Coronary artery (tissue), 2 donors: ENCODE results near the gene NRIP1.

Experiments
- DNase-seq: peaks from one replicate; pipeline ENCODE4 v3.0.0-alpha.2; 2017; ENCODE audit warnings: low spot score
- H3K27ac ChIP-seq, 2 donors: fragments of 200-600 bp; sonication (generic); one replicate each; pipeline ENCODE4 v1.5.1; 2016 to 2019
- H3K4me3 ChIP-seq: fragments of 200-600 bp; sonication (generic); 2 replicates; pipeline ENCODE4 v1.5.1; 2016; ENCODE audit warnings: mild to moderate bottlenecking, moderate library complexity
- CTCF ChIP-seq: fragments of 200-600 bp; sonication (generic); IDR thresholded peaks from one replicate; pipeline ENCODE4 v1.5.1; 2019; ENCODE audit warnings: antibody characterized with exemption

Gene NRIP1

GRCh38 chr21:14979264-14979663 is 85.5 kb downstream of the NRIP1 start:
- DNase-seq: no peak
- Histone ChIP-seq H3K27ac (no peak overlapping the region), H3K4me3 (no peak overlapping the region)
- TF ChIP-seq CTCF: no peak

GRCh38 chr21:14977814-14978213 is 87.0 kb downstream of the NRIP1 start:
- DNase-seq: no peak
- Histone ChIP-seq H3K4me3 (no peak overlapping the region), H3K27ac (no peak overlapping the region)
- no peak for TF ChIP-seq CTCF

GRCh38 chr21:14975136-14975919 is 89.5 kb downstream of the NRIP1 start:
- DNase-seq: no peak
- TF ChIP-seq CTCF: no peak
- H3K4me3 ChIP-seq: no peak overlapping the region
- no peak overlapping the region for H3K27ac ChIP-seq

- DNase-seq: no peak
- no peak for TF ChIP-seq CTCF
- H3K27ac ChIP-seq: no peak overlapping the region
- no peak overlapping the region for H3K4me3 ChIP-seq
These were observed 92.1 kb downstream of the NRIP1 start for GRCh38 chr21:14972678-14973077.

- H3K4me3 ChIP-seq: no peak overlapping the region
- no peak overlapping the region for H3K27ac ChIP-seq
- TF ChIP-seq CTCF: no peak
- DNase-seq: no peak
These were observed 96.0 kb downstream of the NRIP1 start for GRCh38 chr21:14968821-14969220.

GRCh38 chr21:14968029-14968428 is 96.8 kb downstream of the NRIP1 start:
- no peak for DNase-seq
- Histone ChIP-seq H3K4me3 (no peak overlapping the region), H3K27ac (no peak overlapping the region)
- no peak for TF ChIP-seq CTCF

- no peak for TF ChIP-seq CTCF
- Histone ChIP-seq H3K27ac (no peak overlapping the region), H3K4me3 (no peak overlapping the region)
- no peak for DNase-seq
These were observed 100.2 kb downstream of the NRIP1 start for GRCh38 chr21:14964621-14965020.
